ENCODE results near the gene KRT33B.

KRT33B gene

DNA sequence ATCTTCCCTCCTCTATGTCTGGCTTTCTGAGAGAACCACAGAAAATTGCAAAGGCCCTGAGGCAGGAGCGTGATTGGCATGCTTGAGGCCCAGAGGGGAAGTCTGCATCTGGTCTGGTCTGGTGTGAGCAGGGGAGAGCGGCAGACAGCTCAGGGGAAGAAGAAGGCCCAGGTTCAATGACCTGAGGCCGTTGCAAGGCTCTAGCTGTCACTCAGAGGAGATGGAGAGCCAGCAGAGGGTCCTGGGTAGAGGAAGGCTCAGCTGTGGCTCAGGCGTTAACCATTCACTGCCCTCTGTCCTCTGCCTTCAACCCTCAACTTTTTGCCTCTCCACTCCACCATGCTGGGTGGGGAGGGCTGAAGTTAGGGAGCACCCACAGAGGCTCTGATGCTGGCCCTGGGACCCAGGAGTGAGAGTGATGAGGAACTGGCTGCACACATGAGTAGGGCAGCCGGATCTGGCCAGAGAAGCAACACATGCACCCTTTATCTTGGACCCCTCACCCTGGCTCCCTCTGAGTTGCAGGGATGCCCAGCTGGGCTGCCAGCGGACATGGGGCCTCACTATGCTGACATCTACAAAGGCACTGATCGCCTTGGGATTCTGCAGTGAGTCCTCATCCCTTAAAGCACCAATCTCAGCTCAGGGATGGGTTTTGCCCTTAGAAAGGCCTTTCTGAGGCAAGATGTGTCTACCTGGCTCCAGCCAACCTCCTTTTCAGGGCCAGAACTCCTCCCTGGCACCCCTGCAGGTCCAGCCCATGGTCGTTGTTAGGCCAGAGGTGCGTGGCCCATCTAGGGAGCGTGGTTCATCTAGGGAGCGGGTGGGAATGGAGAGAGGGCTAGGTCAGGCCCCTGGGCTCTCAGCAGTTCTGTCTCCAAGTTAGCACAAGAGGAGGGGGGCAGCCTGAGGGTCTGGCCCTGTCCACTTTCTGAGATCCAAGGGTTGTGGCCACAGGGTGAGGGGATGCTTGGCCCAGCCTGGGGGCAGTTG lies 46.4 kb downstream of the KRT33B start:
- H3K9ac ChIP-seq (ENCODE audit: low read length) = no peak overlapping the region
- H2AFZ ChIP-seq (ENCODE audit: low read depth, low read length, severe bottlenecking) = no peak overlapping the region
- no peaks in the 10 kb centered on the region for H4K20me1 ChIP-seq (ENCODE audit: low read depth, low read length)
- H3K9me3 ChIP-seq (ENCODE audit: insufficient read depth, low read length) = peaks cover 8% of the 10 kb centered on the region; the same call in 1 of the 2 replicates
- no peaks in the 10 kb centered on the region for H3K79me2 ChIP-seq (ENCODE audit: insufficient read depth, low read length)
- H3K9me2 ChIP-seq (replicated peaks; ENCODE audit: insufficient read depth, low read length) = no peaks in the 10 kb centered on the region
- no peak overlapping the region for H3K27ac ChIP-seq (ENCODE audit: low read depth, low read length)
- H3K4me2 ChIP-seq (ENCODE audit: low read depth, low read length, poor library complexity, severe bottlenecking) = no peak overlapping the region
- H3K4me3 ChIP-seq (ENCODE audit: insufficient read depth, low read length, poor library complexity, severe bottlenecking) = no peak overlapping the region
- no peaks in the 10 kb centered on the region for H3F3A ChIP-seq (ENCODE audit: insufficient read depth)
- TF ChIP-seq EZH2phosphoT487 (conservative IDR thresholded peaks at IDR 0.05; ENCODE audit: low read length) = no peak
- TF ChIP-seq, protein P1, sequence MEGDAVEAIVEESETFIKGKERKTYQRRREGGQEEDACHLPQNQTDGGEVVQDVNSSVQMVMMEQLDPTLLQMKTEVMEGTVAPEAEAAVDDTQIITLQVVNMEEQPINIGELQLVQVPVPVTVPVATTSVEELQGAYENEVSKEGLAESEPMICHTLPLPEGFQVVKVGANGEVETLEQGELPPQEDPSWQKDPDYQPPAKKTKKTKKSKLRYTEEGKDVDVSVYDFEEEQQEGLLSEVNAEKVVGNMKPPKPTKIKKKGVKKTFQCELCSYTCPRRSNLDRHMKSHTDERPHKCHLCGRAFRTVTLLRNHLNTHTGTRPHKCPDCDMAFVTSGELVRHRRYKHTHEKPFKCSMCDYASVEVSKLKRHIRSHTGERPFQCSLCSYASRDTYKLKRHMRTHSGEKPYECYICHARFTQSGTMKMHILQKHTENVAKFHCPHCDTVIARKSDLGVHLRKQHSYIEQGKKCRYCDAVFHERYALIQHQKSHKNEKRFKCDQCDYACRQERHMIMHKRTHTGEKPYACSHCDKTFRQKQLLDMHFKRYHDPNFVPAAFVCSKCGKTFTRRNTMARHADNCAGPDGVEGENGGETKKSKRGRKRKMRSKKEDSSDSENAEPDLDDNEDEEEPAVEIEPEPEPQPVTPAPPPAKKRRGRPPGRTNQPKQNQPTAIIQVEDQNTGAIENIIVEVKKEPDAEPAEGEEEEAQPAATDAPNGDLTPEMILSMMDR (IDR thresholded peaks at IDR 0.05; ENCODE audit: insufficient read depth, low read length, poor library complexity, severe bottlenecking) = no peak
- 0 out of 2 replicates have a peak, but pooled peaks cover 3% of the 10 kb centered on the region for H3K36me3 ChIP-seq (ENCODE audit: low read length)
- H3K27me3 ChIP-seq (ENCODE audit: low read length) = no peaks in the 10 kb centered on the region

DNA sequence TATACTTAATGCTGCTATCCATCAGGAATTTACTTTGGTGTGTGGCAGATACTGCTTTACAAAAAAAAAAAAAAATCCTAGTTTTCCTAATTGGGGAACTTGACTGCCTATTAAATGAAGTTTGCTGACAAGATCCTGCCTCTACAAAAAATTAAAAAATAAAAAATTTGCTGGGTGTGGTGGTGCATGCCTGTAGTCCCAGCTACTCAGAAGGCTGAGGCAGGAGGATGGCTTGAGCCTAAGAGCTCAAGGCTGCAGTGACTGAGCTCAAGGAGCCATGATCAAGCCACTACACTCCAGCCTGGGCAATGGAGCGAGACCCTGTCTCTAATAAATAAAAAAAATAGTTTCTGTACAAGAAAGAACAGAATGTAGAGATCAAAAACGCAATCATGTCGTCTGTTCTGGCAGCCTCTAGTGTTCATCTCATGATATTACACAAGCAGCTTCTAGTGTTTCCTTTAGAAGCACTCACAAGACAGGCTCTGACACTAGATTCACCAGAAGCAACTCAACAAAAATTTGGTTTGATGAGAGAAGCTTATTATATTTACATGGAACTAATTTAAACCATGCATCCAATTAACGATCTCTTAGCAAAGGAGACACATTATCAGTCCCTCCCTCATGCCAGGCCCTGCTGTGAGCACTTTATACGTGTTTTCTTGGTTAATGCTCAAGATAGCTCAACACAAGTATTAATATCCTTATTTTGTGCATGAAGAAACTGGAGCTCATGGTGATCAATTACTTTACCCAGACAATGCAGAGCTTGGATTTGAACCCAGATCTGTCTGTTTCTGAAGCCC lies 47.3 kb downstream of the KRT33B start:
- H3K4me2 ChIP-seq (ENCODE audit: low read depth, low read length, poor library complexity, severe bottlenecking) = no peak overlapping the region
- no peak overlapping the region for H3K4me3 ChIP-seq (ENCODE audit: insufficient read depth, low read length, poor library complexity, severe bottlenecking)
- peaks cover 8% of the 10 kb centered on the region; the same call in 1 of the 2 replicates for H3K9me3 ChIP-seq (ENCODE audit: insufficient read depth, low read length)
- no peaks in the 10 kb centered on the region for H3F3A ChIP-seq (ENCODE audit: insufficient read depth)
- 0 out of 2 replicates have a peak, but pooled peaks cover 3% of the 10 kb centered on the region for H3K36me3 ChIP-seq (ENCODE audit: low read length)
- no peaks in the 10 kb centered on the region for H3K27me3 ChIP-seq (ENCODE audit: low read length)
- H4K20me1 ChIP-seq (ENCODE audit: low read depth, low read length) = no peaks in the 10 kb centered on the region
- H3K27ac ChIP-seq (ENCODE audit: low read depth, low read length) = no peak overlapping the region
- no peaks in the 10 kb centered on the region for H3K9me2 ChIP-seq (replicated peaks; ENCODE audit: insufficient read depth, low read length)
- no peaks in the 10 kb centered on the region for H3K79me2 ChIP-seq (ENCODE audit: insufficient read depth, low read length)
- no peak for TF ChIP-seq EZH2phosphoT487 (conservative IDR thresholded peaks at IDR 0.05; ENCODE audit: low read length)
- TF ChIP-seq, protein P1 (IDR thresholded peaks at IDR 0.05; ENCODE audit: insufficient read depth, low read length, poor library complexity, severe bottlenecking) = peak; percentile 53
- no peak overlapping the region for H3K9ac ChIP-seq (ENCODE audit: low read length)
- H2AFZ ChIP-seq (ENCODE audit: low read depth, low read length, severe bottlenecking) = no peak overlapping the region

DNA sequence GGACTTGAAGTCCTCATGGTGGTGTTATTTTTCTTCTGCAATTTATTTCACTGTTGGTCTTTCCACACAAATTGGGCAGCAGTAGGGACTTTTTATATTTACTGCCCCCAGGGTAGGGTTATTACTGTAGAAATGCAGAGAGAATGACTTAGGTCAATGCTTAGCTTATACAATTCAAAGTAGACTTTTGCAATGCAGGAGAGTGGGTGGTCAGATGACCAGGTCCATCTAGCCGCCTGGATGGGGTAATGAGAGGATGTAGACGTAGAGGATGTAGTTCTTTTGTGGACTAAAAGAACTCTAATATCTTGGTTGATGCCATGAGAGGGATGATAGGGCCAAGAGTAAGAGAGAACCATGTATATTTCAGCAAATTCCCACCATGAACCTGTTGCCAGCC lies 51.4 kb downstream of the KRT33B start:
- no peaks in the 10 kb centered on the region for H3K79me2 ChIP-seq (ENCODE audit: insufficient read depth, low read length)
- H3K36me3 ChIP-seq (ENCODE audit: low read length) = 0 out of 2 replicates have a peak, but pooled peaks cover 3% of the 10 kb centered on the region
- no peak overlapping the region for H3K9ac ChIP-seq (ENCODE audit: low read length)
- H4K20me1 ChIP-seq (ENCODE audit: low read depth, low read length) = no peaks in the 10 kb centered on the region
- peaks cover 8% of the 10 kb centered on the region; the same call in 1 of the 2 replicates for H3K9me3 ChIP-seq (ENCODE audit: insufficient read depth, low read length)
- no peaks in the 10 kb centered on the region for H3K27me3 ChIP-seq (ENCODE audit: low read length)
- H3F3A ChIP-seq (ENCODE audit: insufficient read depth) = no peaks in the 10 kb centered on the region
- TF ChIP-seq EZH2phosphoT487 (conservative IDR thresholded peaks at IDR 0.05; ENCODE audit: low read length) = no peak
- TF ChIP-seq, protein P1 (IDR thresholded peaks at IDR 0.05; ENCODE audit: insufficient read depth, low read length, poor library complexity, severe bottlenecking) = no peak
- H3K4me2 ChIP-seq (ENCODE audit: low read depth, low read length, poor library complexity, severe bottlenecking) = no peak overlapping the region
- no peaks in the 10 kb centered on the region for H3K9me2 ChIP-seq (replicated peaks; ENCODE audit: insufficient read depth, low read length)
- no peak overlapping the region for H3K27ac ChIP-seq (ENCODE audit: low read depth, low read length)
- no peak overlapping the region for H3K4me3 ChIP-seq (ENCODE audit: insufficient read depth, low read length, poor library complexity, severe bottlenecking)
- no peak overlapping the region for H2AFZ ChIP-seq (ENCODE audit: low read depth, low read length, severe bottlenecking)

All from SU-DHL-6 (cell line).